ENCODE results near the gene ADPRHL1. TPM values are rescaled to one million over a fixed set of nuclear protein-coding genes. Genes with fewer than 3 reads are reported as not detected.

The ADPRHL1 gene
- total RNA-seq, 1 donor, result 2.4 TPM

DNA sequence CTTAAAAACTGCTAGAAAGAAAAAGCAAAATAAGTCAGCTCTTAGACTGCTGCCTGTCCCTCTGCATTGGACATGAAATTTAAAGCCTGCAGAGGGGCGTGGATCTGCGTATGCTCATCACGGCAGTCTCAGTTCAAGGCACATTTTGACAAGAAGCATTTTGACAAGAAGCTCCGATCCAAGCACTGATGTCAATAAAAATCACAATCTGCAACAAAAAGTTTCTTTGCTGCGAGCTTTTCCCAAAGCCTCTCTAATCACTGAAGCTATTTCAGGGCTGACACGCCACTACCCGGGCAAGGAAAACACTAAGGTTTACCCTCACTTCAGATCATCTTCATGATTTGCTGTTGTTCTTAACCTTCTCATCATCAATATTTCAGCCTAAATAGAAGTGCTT is 29.8 kb upstream of the ADPRHL1 start:
- DNase-seq (ENCODE audit: low read depth), result no peak
- TF ChIP-seq, protein P1, sequence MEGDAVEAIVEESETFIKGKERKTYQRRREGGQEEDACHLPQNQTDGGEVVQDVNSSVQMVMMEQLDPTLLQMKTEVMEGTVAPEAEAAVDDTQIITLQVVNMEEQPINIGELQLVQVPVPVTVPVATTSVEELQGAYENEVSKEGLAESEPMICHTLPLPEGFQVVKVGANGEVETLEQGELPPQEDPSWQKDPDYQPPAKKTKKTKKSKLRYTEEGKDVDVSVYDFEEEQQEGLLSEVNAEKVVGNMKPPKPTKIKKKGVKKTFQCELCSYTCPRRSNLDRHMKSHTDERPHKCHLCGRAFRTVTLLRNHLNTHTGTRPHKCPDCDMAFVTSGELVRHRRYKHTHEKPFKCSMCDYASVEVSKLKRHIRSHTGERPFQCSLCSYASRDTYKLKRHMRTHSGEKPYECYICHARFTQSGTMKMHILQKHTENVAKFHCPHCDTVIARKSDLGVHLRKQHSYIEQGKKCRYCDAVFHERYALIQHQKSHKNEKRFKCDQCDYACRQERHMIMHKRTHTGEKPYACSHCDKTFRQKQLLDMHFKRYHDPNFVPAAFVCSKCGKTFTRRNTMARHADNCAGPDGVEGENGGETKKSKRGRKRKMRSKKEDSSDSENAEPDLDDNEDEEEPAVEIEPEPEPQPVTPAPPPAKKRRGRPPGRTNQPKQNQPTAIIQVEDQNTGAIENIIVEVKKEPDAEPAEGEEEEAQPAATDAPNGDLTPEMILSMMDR (IDR thresholded peaks at IDR 0.05; ENCODE audit: insufficient read depth, low read length), result no peak
- H3K4me3 ChIP-seq (ENCODE audit: low read depth, low read length), result no peak overlapping the region

DNA sequence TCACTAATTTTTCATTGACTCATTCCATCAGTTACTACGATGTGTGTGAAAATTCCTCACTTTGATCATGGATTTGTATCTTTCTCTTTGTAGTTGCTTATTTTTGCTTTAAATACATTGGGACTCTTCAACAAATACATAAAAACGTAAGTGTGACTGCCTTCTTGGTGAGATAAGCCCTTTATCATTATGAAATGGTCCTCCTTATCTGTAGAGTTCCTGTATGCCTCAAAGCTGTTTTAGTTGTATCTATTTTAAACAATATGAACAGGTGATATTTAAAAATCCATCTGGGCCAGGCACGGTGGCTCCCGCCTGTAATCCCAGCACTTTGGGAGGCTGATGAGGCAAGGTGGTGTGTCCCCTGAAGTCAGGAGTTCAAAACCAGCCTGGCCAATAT is 25.9 kb upstream of the ADPRHL1 start:
- no peak overlapping the region for H3K4me3 ChIP-seq (ENCODE audit: low read depth, low read length)
- TF ChIP-seq, protein P1 (IDR thresholded peaks at IDR 0.05; ENCODE audit: insufficient read depth, low read length), result no peak
- no peak for DNase-seq (ENCODE audit: low read depth)

DNA sequence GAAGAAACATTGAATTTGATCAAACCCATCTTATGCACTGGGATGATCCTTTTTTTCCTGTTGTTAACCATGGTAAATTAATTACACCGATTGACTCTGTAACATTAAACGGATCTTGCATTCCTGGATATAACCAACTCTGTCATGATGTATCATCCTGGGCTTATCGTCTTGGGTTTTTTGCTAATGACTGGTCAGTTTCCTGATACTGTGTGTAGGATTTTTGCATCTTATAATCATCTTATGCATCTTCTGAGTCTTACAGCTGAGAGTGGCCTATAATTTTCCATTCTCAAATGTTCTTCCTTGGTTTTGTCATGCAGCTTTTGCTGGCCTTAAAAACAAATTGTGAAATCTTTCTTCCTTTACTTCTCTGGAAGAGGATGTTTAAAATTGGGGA is 24.4 kb upstream of the ADPRHL1 start:
- DNase-seq (ENCODE audit: low read depth), result no peak
- no peak overlapping the region for H3K4me3 ChIP-seq (ENCODE audit: low read depth, low read length)
- TF ChIP-seq, protein P1 (IDR thresholded peaks at IDR 0.05; ENCODE audit: insufficient read depth, low read length), result no peak

DNA sequence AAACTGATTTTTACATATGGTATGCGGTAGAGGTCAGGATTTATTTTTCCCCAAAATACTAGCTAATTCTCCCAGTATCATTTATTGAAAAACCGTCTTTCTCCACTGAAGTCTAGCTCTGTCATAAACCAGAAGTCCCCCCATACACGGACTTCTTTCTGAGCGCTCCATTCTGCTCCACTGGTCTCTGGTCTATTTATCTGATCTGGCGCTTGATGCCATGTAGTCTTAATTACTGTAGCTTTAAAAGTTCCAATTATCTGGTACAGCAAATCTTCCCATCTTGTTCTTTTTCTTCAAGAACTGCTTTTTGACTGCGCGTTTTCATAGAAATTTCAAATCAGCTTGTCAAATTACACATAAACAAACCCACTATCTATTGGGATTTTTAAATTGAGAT is 23.5 kb upstream of the ADPRHL1 start:
- DNase-seq (ENCODE audit: low read depth), result no peak
- TF ChIP-seq, protein P1 (IDR thresholded peaks at IDR 0.05; ENCODE audit: insufficient read depth, low read length), result no peak
- no peak overlapping the region for H3K4me3 ChIP-seq (ENCODE audit: low read depth, low read length)

DNA sequence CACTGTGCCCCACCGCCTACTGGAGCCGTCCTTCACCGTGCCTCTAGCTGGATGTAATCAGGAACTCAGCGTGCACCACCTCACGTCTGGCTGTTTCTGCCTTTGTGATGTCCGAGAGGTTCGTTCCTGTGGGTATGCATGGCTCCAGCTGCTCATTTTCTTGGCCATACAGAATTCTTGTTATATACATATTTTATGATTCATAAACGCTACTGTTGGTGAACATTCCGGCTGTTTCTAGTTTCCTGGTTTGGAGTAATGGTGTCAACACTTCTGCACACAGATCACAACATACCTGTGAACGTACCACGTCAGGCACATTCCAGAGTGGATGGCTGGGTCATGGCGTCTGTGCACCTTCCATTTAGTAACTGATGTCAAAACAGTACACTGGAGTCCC is 22.6 kb upstream of the ADPRHL1 start:
- TF ChIP-seq, protein P1 (IDR thresholded peaks at IDR 0.05; ENCODE audit: insufficient read depth, low read length), result no peak
- no peak overlapping the region for H3K4me3 ChIP-seq (ENCODE audit: low read depth, low read length)

DNA sequence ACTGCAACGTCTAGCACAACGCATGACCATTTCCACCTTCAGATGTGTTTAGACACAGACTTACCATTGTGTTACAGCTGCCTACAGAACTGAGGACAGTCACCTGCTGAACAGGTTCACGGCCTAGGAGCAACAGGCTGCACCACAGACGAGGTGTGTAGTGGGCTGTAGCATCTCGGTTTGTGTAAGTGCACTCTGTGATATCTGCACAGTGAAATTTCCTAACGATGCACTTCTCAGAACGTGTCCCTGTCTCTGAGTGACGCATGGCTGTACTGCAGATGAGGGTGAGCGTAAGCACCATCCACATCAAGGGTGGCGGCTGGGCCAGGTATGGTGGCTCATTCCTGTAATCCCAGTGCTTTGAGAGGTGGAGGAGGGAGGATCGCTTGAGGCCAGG is 22.0 kb upstream of the ADPRHL1 start:
- no peak overlapping the region for H3K4me3 ChIP-seq (ENCODE audit: low read depth, low read length)
- DNase-seq (ENCODE audit: low read depth), result no peak
- TF ChIP-seq, protein P1 (IDR thresholded peaks at IDR 0.05; ENCODE audit: insufficient read depth, low read length), result no peak

More for the DNA sequence above, 22.6 kb upstream of the ADPRHL1 start:
- DNase-seq (ENCODE audit: low read depth), result no peak

DNA sequence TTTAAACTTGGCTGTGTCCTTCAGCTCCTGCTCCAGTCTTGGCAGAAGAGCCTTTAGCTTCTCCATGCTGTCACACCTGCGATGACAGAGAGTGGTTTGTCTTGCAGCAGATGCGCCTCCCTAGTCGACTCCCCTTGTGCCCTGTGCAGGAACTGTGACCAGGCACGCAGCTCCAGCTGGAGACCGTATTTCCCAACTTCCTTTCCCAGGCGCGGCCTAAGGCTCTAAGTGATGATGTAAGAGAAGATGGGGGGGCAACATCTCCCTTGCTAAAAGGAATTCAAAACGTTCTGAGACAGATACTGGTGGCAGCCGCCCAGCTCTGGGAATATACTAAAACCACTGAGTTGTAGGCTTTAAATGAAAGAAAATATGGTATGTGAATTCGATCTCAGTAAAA is 20.9 kb upstream of the ADPRHL1 start:
- TF ChIP-seq, protein P1 (IDR thresholded peaks at IDR 0.05; ENCODE audit: insufficient read depth, low read length), result no peak
- no peak overlapping the region for H3K4me3 ChIP-seq (ENCODE audit: low read depth, low read length)
- no peak for DNase-seq (ENCODE audit: low read depth)

Data from fibroblast of the aortic adventitia (primary cell).